HG02884 (cell line): Measurements from ENCODE around the gene RIMBP2.

Experiments
- ATAC-seq: cut with Tn5 transposase; IDR thresholded peaks from one replicate; pipeline ENCODE4 v1.9.1; 2021; ENCODE audit warnings: mild to moderate bottlenecking, moderate library complexity; ENCODE audit not compliant: unreplicated experiment

RIMBP2 gene

DNA sequence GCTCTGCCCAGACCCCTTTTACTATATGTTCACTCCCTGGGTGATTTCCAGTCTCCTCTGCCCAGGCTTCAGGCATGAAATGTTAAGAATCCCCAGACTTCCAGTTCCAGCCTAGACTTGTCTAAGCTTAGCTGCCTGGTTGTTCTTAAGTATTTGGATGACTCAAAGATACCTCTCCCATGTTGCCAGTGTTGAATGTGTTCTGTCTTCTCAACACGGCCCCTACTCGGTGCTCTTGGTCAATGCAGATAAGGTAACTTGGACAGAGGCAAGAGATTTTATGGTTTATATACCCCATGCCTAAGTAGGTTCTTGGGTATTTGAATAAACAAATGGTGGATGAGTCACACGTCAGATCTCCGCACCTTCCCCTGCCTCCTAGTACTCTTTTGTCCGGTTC is 364.8 kb downstream of the RIMBP2 start:
- ATAC-seq = no peak

- ATAC-seq = no peak
These were observed 365.4 kb downstream of the RIMBP2 start for GRCh38 chr12:130350715-130351114.

GRCh38 chr12:130347588-130347987 is 368.5 kb downstream of the RIMBP2 start:
- no peak for ATAC-seq
